ENCODE data around the gene MAGOH. TPM values are rescaled to one million over a fixed set of nuclear protein-coding genes. Genes with fewer than 3 reads are reported as not detected.
"Not testable (repeated sequence)": the region's sequence is repeated elsewhere in the genome, so short reads cannot be mapped to it uniquely, and the experiment has no call there.

The MAGOH gene
- total RNA-seq, 1 experiment from 2014 or later: 55.9 TPM

- peak; percentile 96 for DNase-seq (ENCODE audit: low spot score)
- in situ Hi-C loops (cut with HindIII; ENCODE audit: low sequenced_read_pairs): no loop called here
Measured at GRCh38 chr1:53196485-53197290, 41.6 kb downstream of the MAGOH start, which contains the start of gene CPT2. TSS of gene CPT2 (plus strand) at chr1:53196824. CDS start at chr1:53196944, 120 bp downstream.

GRCh38 chr1:53196017-53196484, 42.3 kb downstream of the MAGOH start:
- no peak for DNase-seq (ENCODE audit: low spot score)
- in situ Hi-C loops (cut with HindIII; ENCODE audit: low sequenced_read_pairs): no loop called here

- in situ Hi-C loops (cut with HindIII; ENCODE audit: low sequenced_read_pairs): no loop called here
- DNase-seq (ENCODE audit: low spot score): peak; percentile 53
Measured at GRCh38 chr1:53195246-53196016, 42.9 kb downstream of the MAGOH start.

GRCh38 chr1:53190210-53190611, 48.1 kb downstream of the MAGOH start:
- in situ Hi-C loops (cut with HindIII; ENCODE audit: low sequenced_read_pairs): no loop called here
- no peak for DNase-seq (ENCODE audit: low spot score)

- DNase-seq (ENCODE audit: low spot score): no peak
- in situ Hi-C loops (cut with HindIII; ENCODE audit: low sequenced_read_pairs): no loop called here
Measured at GRCh38 chr1:53189061-53189460, 49.3 kb downstream of the MAGOH start.

GRCh38 chr1:53188099-53188498, 50.2 kb downstream of the MAGOH start:
- in situ Hi-C loops (cut with HindIII; ENCODE audit: low sequenced_read_pairs): no loop called here
- DNase-seq (ENCODE audit: low spot score): no peak

GRCh38 chr1:53187401-53187800, 50.9 kb downstream of the MAGOH start:
- in situ Hi-C loops (cut with HindIII; ENCODE audit: low sequenced_read_pairs): no loop called here
- no peak for DNase-seq (ENCODE audit: low spot score)

- in situ Hi-C loops (cut with HindIII; ENCODE audit: low sequenced_read_pairs): no loop called here
- no peak for DNase-seq (ENCODE audit: low spot score)
Measured at GRCh38 chr1:53186533-53186932, 51.8 kb downstream of the MAGOH start.

GRCh38 chr1:53185955-53186297, 52.4 kb downstream of the MAGOH start:
- DNase-seq (ENCODE audit: low spot score); in situ Hi-C loops (cut with HindIII; ENCODE audit: low sequenced_read_pairs): not testable (repeated sequence)

GRCh38 chr1:53183095-53183990, 55.0 kb downstream of the MAGOH start:
- in situ Hi-C loops (cut with HindIII; ENCODE audit: low sequenced_read_pairs): no loop called here
- no peak for DNase-seq (ENCODE audit: low spot score)

GRCh38 chr1:53182716-53183094, 55.6 kb downstream of the MAGOH start:
- in situ Hi-C loops (cut with HindIII; ENCODE audit: low sequenced_read_pairs): no loop called here

GRCh38 chr1:53182111-53182593, 56.2 kb downstream of the MAGOH start:
- in situ Hi-C loops (cut with HindIII; ENCODE audit: low sequenced_read_pairs): no loop called here
- DNase-seq (ENCODE audit: low spot score): peak; percentile 83

More at GRCh38 chr1:53182716-53183094, 55.6 kb downstream of the MAGOH start:
- DNase-seq (ENCODE audit: low spot score): no peak

- no peak for DNase-seq (ENCODE audit: low spot score)
- in situ Hi-C loops (cut with HindIII; ENCODE audit: low sequenced_read_pairs): no loop called here
Measured at GRCh38 chr1:53180951-53181350, 57.4 kb downstream of the MAGOH start.

GRCh38 chr1:53180226-53180625, 58.1 kb downstream of the MAGOH start:
- in situ Hi-C loops (cut with HindIII; ENCODE audit: low sequenced_read_pairs): no loop called here
- DNase-seq (ENCODE audit: low spot score): no peak

Other genes starting within 250 kb of the MAGOH start
- not detected in 2 replicates for gene PODN, start 176.3 kb downstream of the MAGOH start, total RNA-seq (2014; rRNA removed; shearing (Covaris generic))
- gene SLC1A7, start 95.9 kb downstream of the MAGOH start, total RNA-seq (2014; rRNA removed; shearing (Covaris generic)): 0.27 TPM in 1 of 2 replicates, not detected in the other
- 47.9 and 53.3 TPM in 2 replicates for gene CPT2, start 41.7 kb downstream of the MAGOH start, total RNA-seq (2014; rRNA removed; shearing (Covaris generic))
- gene CZIB, start 17.9 kb downstream of the MAGOH start, total RNA-seq (2014; rRNA removed; shearing (Covaris generic)): 61.6 and 70.9 TPM in 2 replicates
- 7.0 and 8.0 TPM in 2 replicates for gene LRP8, start 89.6 kb upstream of the MAGOH start, total RNA-seq (2014; rRNA removed; shearing (Covaris generic))
- not detected in 2 replicates for gene DMRTB1, start 220.9 kb upstream of the MAGOH start, total RNA-seq (2014; rRNA removed; shearing (Covaris generic))

Measured in G401 (cell line).